H1 (cell line): ENCODE results near the gene PRR5. TPM values are rescaled to one million over a fixed set of nuclear protein-coding genes. Genes with fewer than 3 reads are reported as not detected.

ENCODE experiments used
- CTCF ChIA-PET: fragments of 300-600 bp; sonication (Branson Sonifier 250); formaldehyde crosslinking; loops from one replicate; lab custom pipeline; 2021; ENCODE audit not compliant: partially characterized antibody; lab: Charles Lee
- POLR2A ChIA-PET: fragments of 300-600 bp; sonication (Branson Sonifier 250); formaldehyde crosslinking; loops from one replicate; lab custom pipeline; 2021; ENCODE audit warnings: inconsistent platforms; ENCODE audit not compliant: partially characterized antibody; lab: Charles Lee
- DNase-seq, 2 experiments: peaks; one replicate each; pipeline versions ENCODE4 v3.0.0 to v3.0.0-alpha.2; 2010 to 2022; ENCODE audit warnings: low spot score in 2 of 2, low read depth in 1 of 2, mixed read lengths in 1 of 2
- FAIRE-seq: peaks from 2 replicates; lab custom pipeline; 2011; peaks lifted over from hg19 to GRCh38; lab: Jason Lieb, UNC
- H2AFZ ChIP-seq: 2 replicates; pipeline ENCODE4 v1.8.1; 2012; ENCODE audit warnings: low read length, inconsistent platforms
- H2AK5ac ChIP-seq: 2 replicates; pipeline ENCODE4 v1.6.1; 2013; ENCODE audit warnings: low read depth, low read length
- H2BK120ac ChIP-seq: replicated peaks from 2 replicates; pipeline ENCODE3; 2013; ENCODE audit warnings: low read depth, low read length, inconsistent platforms
- H2BK12ac ChIP-seq: 2 replicates; pipeline ENCODE4 v1.6.1; 2013; ENCODE audit warnings: low read depth, low read length
- H2BK15ac ChIP-seq: 2 replicates; pipeline ENCODE4 v1.6.1; 2013; ENCODE audit warnings: low read length
- H2BK20ac ChIP-seq: 2 replicates; pipeline ENCODE4 v1.6.1; 2013; ENCODE audit warnings: low read length
- H2BK5ac ChIP-seq: 2 replicates; pipeline ENCODE4 v1.6.1; 2013; ENCODE audit warnings: low read depth, low read length
- H3K14ac ChIP-seq: 2 replicates; pipeline ENCODE4 v1.6.1; 2013; ENCODE audit warnings: inconsistent platforms; ENCODE audit not compliant: insufficient read length
- H3K18ac ChIP-seq: 2 replicates; pipeline ENCODE4 v1.6.1; 2013; ENCODE audit warnings: low read length; ENCODE audit errors: extremely low read depth
- H3K23ac ChIP-seq: 2 replicates; pipeline ENCODE4 v1.6.1; 2013; ENCODE audit warnings: inconsistent platforms; ENCODE audit not compliant: insufficient read length
- H3K23me2 ChIP-seq: 2 replicates; pipeline ENCODE4 v1.6.1; 2013; ENCODE audit warnings: low read depth, low read length
- H3K27ac ChIP-seq: 2 replicates; pipeline ENCODE4 v1.6.1; 2011; ENCODE audit warnings: low read depth, low read length, inconsistent platforms
- H3K27me3 ChIP-seq, 4 experiments: replicated peaks in 1 of 4; 1 replicate in 1 of 4; 2 replicates in 3 of 4; pipeline versions ENCODE4 v1.6.1 to v1.8.1; 2011 to 2013; ENCODE audit warnings: low read length in 3 of 4, mild to moderate bottlenecking in 3 of 4, inconsistent platforms in 2 of 4, mixed read lengths in 2 of 4, moderate library complexity in 1 of 4; ENCODE audit not compliant: control insufficient read depth in 3 of 4, insufficient read depth in 3 of 4; ENCODE audit errors: extremely low read depth in 1 of 4
- H3K36me3 ChIP-seq, 4 experiments: 2 replicates each; pipeline versions ENCODE4 v1.6.1 to v1.8.1; 2011 to 2013; ENCODE audit warnings: mild to moderate bottlenecking in 4 of 4, low read length in 3 of 4, moderate library complexity in 2 of 4, control low read depth in 1 of 4, inconsistent platforms in 1 of 4; ENCODE audit not compliant: insufficient read depth in 4 of 4, control insufficient read depth in 2 of 4
- H3K4ac ChIP-seq: replicated peaks from 2 replicates; pipeline ENCODE3; 2013; ENCODE audit warnings: low read length, low read depth, mixed read lengths, inconsistent platforms; ENCODE audit not compliant: insufficient read length
- H3K4me1 ChIP-seq, 4 experiments: replicated peaks in 1 of 4; 1 replicate in 1 of 4; 2 replicates in 3 of 4; pipeline versions ENCODE4 v1.6.1 to v1.8.1; 2011 to 2013; ENCODE audit warnings: low read length in 3 of 4, inconsistent platforms in 2 of 4, mixed read lengths in 1 of 4; ENCODE audit not compliant: insufficient read depth in 4 of 4, control insufficient read depth in 3 of 4
- H3K4me2 ChIP-seq, 2 experiments: 2 replicates each; pipeline versions ENCODE4 v1.6.1 to v1.8.1; 2011 to 2013; ENCODE audit warnings: low read depth in 2 of 2, low read length in 2 of 2, control low read depth in 1 of 2, inconsistent platforms in 1 of 2, mild to moderate bottlenecking in 1 of 2; ENCODE audit not compliant: insufficient read depth in 1 of 2
- H3K4me3 ChIP-seq, 4 experiments: fragments of 200-600, 300-600 bp in 1 of 4; sonication (generic), shearing (Covaris generic), sonication (Bioruptor Twin) in 1 of 4; 2 replicates each; pipeline versions ENCODE4 v1.5.1 to v1.8.1; 2011 to 2016; ENCODE audit warnings: low read length in 4 of 4, low read depth in 3 of 4, control low read depth in 2 of 4, inconsistent platforms in 2 of 4, mild to moderate bottlenecking in 2 of 4, mixed read lengths in 1 of 4, moderate library complexity in 1 of 4; ENCODE audit not compliant: insufficient read depth in 2 of 4; ENCODE audit errors: extremely low read depth in 1 of 4
- H3K56ac ChIP-seq: replicated peaks from 2 replicates; pipeline ENCODE3; 2013; ENCODE audit warnings: low read depth, mild to moderate bottlenecking, mixed read lengths, low read length, inconsistent platforms; ENCODE audit not compliant: insufficient read length
- H3K79me1 ChIP-seq: 2 replicates; pipeline ENCODE4 v1.6.1; 2013; ENCODE audit warnings: low read depth, low read length, control low read depth
- H3K79me2 ChIP-seq, 2 experiments: 2 replicates each; pipeline versions ENCODE4 v1.6.1 to v1.8.1; 2012 to 2013; ENCODE audit warnings: low read length in 2 of 2, mild to moderate bottlenecking in 2 of 2, inconsistent platforms in 1 of 2; ENCODE audit not compliant: insufficient read depth in 2 of 2, control insufficient read depth in 1 of 2
- H3K9ac ChIP-seq, 4 experiments: replicated peaks in 1 of 4; 1 replicate in 1 of 4; 2 replicates in 3 of 4; pipeline versions ENCODE4 v1.6.1 to v1.8.1; 2011 to 2013; ENCODE audit warnings: low read depth in 3 of 4, low read length in 3 of 4, control low read depth in 2 of 4, mild to moderate bottlenecking in 2 of 4, moderate library complexity in 2 of 4, inconsistent platforms in 1 of 4; ENCODE audit errors: extremely low read depth in 1 of 4
- H3K9me3 ChIP-seq, 2 experiments: 2 replicates each; pipeline versions ENCODE4 v1.6.1 to v1.8.1; 2012 to 2013; ENCODE audit warnings: mild to moderate bottlenecking in 2 of 2, moderate library complexity in 2 of 2, control low read depth in 1 of 2, inconsistent platforms in 1 of 2, low read depth in 1 of 2, low read length in 1 of 2, mixed read lengths in 1 of 2; ENCODE audit not compliant: insufficient read depth in 2 of 2
- H4K20me1 ChIP-seq, 2 experiments: replicated peaks in 1 of 2; 2 replicates each; pipeline versions ENCODE3 to v1.8.1; 2011 to 2013; ENCODE audit warnings: inconsistent platforms in 2 of 2, low read length in 2 of 2, mild to moderate bottlenecking in 1 of 2; ENCODE audit not compliant: insufficient read depth in 2 of 2, control insufficient read depth in 1 of 2
- H4K5ac ChIP-seq: 2 replicates; pipeline ENCODE4 v1.6.1; 2013; ENCODE audit warnings: low read length, low read depth, mixed read lengths, inconsistent platforms; ENCODE audit not compliant: insufficient read length
- H4K8ac ChIP-seq: 2 replicates; pipeline ENCODE4 v1.8.0; 2013; ENCODE audit warnings: mild to moderate bottlenecking, moderate library complexity, low read length, inconsistent platforms; ENCODE audit not compliant: insufficient read depth; ENCODE audit errors: extremely low read depth
- H4K91ac ChIP-seq: replicated peaks from 2 replicates; pipeline ENCODE3; 2013; ENCODE audit warnings: low read length, mixed read lengths, inconsistent platforms; ENCODE audit not compliant: insufficient read length
- ATF2 ChIP-seq: IDR thresholded peaks from 2 replicates; pipeline ENCODE4 v1.6.1; 2012; ENCODE audit warnings: low read length, inconsistent platforms
- EP300 ChIP-seq, 2 experiments: IDR thresholded peaks; 1 replicate in 1 of 2; 2 replicates in 1 of 2; pipeline ENCODE4 v1.6.1; 2011 to 2012; ENCODE audit warnings: low read depth in 2 of 2, low read length in 2 of 2, mild to moderate bottlenecking in 2 of 2, borderline replicate concordance in 1 of 2, inconsistent platforms in 1 of 2, moderate library complexity in 1 of 2
- POU5F1 ChIP-seq: IDR thresholded peaks from 2 replicates; pipeline ENCODE4 v1.6.1; 2011; ENCODE audit warnings: low read depth, mild to moderate bottlenecking, low read length, moderate library complexity
- RBBP5 ChIP-seq: IDR thresholded peaks from 2 replicates; pipeline ENCODE4 v1.7.1; 2012; ENCODE audit warnings: low read depth, mild to moderate bottlenecking, inconsistent platforms, low read length, moderate library complexity, borderline replicate concordance
- SP1 ChIP-seq: IDR thresholded peaks from 2 replicates; pipeline ENCODE4 v1.6.1; 2011; ENCODE audit warnings: low read depth, low read length
- WGBS, 2 experiments: shearing (Covaris generic) in 1 of 2; methylation state at CpG; one replicate each; pipeline versions ENCODE4 v1.1.6 to v1.1.7; 2013 to 2015; ENCODE audit warnings: low lambda C conversion rate in 2 of 2, mixed read lengths in 2 of 2, inconsistent platforms in 1 of 2, low coverage in 1 of 2, missing lambda C conversion rate in 1 of 2; ENCODE audit not compliant: insufficient replicate concordance in 2 of 2, insufficient coverage in 1 of 2, insufficient read length in 1 of 2; ENCODE audit errors: extremely low coverage in 1 of 2, missing lambda C conversion rate in 1 of 2; 5-methylcytosine and 5-hydroxymethylcytosine counted together
- polyA plus RNA-seq, 7 experiments: library from polyadenylated mRNA; depleted of rRNA in 3 of 7; stranded (reverse) in 5 of 7; unstranded in 2 of 7; fragments of >200 nt in 5 of 7; fragments of 200-250 nt in 2 of 7; gene quantifications; 1 replicate in 5 of 7; 2 replicates in 1 of 7; 4 replicates in 1 of 7; pipeline versions ENCODE4 v1.2.1 to v1.2.3, GENCODE V29; 2011 to 2013; ENCODE audit warnings: missing spikeins in 2 of 7, mixed read lengths in 2 of 7
- total RNA-seq: library from RNA; stranded (reverse); fragmentation: NEBNext Ultra II Directional; extraction: Animal tissue kit (Norgen Biotek cat#: 25700); gene quantifications from 2 replicates; pipeline ENCODE4 v1.2.1, GENCODE V29; 2021

The PRR5 gene
- total and polyA plus RNA-seq, 2 of the 8 experiments (the other 6 are each of a cell fraction or from before 2014, with no cell fraction given) = 16.5 to 25.7 TPM

GRCh38 chr22:44706488-44706887 lies 4.5 kb downstream of the PRR5 start:
- Histone ChIP-seq H4K91ac (no peak overlapping the region), H2BK20ac (no peak overlapping the region), H3K27me3 (peaks cover 0 to 21% (median 13%) of the 10 kb centered on the region in 4 experiments; a peak in 5 of 7 replicates), H4K20me1 (peaks cover 6 to 25% of the 10 kb centered on the region in 2 experiments), H3K9me3 (no peaks in the 10 kb centered on the region), H3K18ac (no peak overlapping the region), H3K23ac (no peak overlapping the region), H3K4me1 (peaks cover 0 to 12% (median 8%) of the 10 kb centered on the region in 4 experiments; a peak in 6 of 7 replicates), H4K5ac (no peak overlapping the region), H4K8ac (no peak overlapping the region), H3K79me1 (no peaks in the 10 kb centered on the region; the same call in 1 of the 2 replicates), H3K4ac (no peak overlapping the region), H3K23me2 (peaks cover 9% of the 10 kb centered on the region; the same call in 1 of the 2 replicates), H3K36me3 (no peaks in the 10 kb centered on the region), H3K14ac (no peak overlapping the region), H3K4me2 (no peak overlapping the region), H3K56ac (no peak overlapping the region), H3K4me3 (no peak overlapping the region), H2BK5ac (no peak overlapping the region), H2AK5ac (no peak overlapping the region), H2BK15ac (no peak overlapping the region), H2AFZ (no peak overlapping the region), H2BK120ac (no peak overlapping the region), H2BK12ac (no peak overlapping the region), H3K9ac (no peak overlapping the region), H3K79me2 (peaks cover 0 to 2% of the 10 kb centered on the region in 2 experiments; a peak in 1 of 4 replicates), H3K27ac (no peak overlapping the region)
- WGBS, 2 experiments = 93% methylated on average over 8 of the region's 8 CpGs; no CpG with 5 or more reads in 1 of the 2 experiments
- ChIA-PET CTCF (interaction anchor here (0.6 to 9.8 kb wide), 6 partner anchors 10 to 111 kb away, joined by 3 to 80 read pairs (median 3); no protein-coding TSS in a partner anchor), POLR2A (interaction anchor here (0.5 to 1.4 kb wide), 5 partner anchors 16 to 494 kb away, joined by 3 to 4 read pairs (median 3); no protein-coding TSS in a partner anchor)
- FAIRE-seq (no peak), DNase-seq (no peak)
- no peak for TF ChIP-seq EP300 (IDR thresholded peaks at IDR 0.05; ENCODE audit: borderline replicate concordance in 1 of 2, low read depth in 2 of 2, low read length in 2 of 2)
- no peak for TF ChIP-seq ATF2
- TF ChIP-seq POU5F1 = no peak
- no peak for TF ChIP-seq SP1
- no peak for TF ChIP-seq RBBP5
